ENCODE results near the gene CCDC38. TPM values are rescaled to one million over a fixed set of nuclear protein-coding genes. Genes with fewer than 3 reads are reported as not detected.
A peak's percentile ranks its signal among the peaks of the same experiment; 100 is the strongest.
"Not testable (repeated sequence)": the region's sequence is repeated elsewhere in the genome, so short reads cannot be mapped to it uniquely, and the experiment has no call there.

The CCDC38 gene
- total RNA-seq, 1 donor from 2014 or later, result not detected

DNA sequence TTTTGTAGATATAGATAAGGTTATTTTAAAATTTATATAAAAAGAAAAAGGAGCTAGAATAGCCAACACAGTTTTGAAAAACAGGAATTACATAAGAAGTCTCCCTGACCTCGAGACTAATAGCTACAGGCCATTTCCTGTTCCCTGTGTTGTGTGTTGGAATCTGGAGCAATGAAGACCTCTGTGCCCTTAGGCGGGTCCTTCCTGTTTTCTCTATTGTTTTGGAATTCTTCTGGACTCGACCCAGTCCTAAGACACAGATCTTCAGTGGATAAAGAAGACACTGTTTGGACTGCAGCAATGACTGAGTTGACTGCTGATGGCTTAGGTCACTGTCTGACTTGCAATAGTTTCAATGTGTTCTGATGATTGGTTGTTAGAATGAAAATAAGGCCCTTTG is 57.4 kb downstream of the CCDC38 start:
- peak; percentile 7 for DNase-seq (ENCODE audit: extremely low read depth, low read depth, low spot score)

DNA sequence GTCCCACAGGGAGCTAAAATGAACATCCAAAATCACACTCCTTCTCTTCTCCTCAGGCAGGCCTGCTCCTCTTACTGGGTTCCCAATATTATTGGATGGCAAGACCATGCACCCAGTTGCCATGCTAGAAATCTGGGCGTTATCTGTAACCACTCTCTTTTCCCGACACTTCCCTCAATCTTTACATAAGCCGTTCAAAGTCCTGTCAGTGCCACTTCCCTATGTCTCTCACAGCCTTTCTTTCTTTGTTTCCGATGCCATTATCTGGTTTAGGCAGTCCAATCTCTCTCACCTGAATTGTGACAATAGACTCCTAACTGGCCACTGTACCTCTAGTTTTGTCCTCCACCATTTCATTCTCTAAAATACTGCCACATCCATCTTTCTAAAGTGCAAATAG is 59.5 kb downstream of the CCDC38 start:
- DNase-seq (ENCODE audit: extremely low read depth, low read depth, low spot score), result no peak

DNA sequence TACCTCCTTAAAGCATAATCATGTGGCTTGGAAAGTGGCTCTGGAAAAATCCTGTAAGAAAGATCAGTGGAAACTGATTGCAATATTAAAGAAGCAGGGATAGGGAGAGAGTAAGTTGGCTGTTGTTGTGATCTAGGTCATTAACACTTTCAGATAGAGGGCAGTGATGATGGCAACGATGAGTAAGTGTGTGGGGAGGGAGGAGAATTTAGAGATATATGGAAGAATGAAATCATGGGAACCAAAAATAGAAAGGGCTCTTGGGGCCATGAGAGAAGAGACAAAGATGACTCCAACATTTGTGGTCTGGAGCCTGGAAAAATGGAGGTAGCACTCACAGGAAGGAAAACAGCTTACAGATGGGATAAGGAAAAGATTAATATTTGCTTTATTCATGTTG is 60.3 kb downstream of the CCDC38 start:
- no peak for DNase-seq (ENCODE audit: extremely low read depth, low read depth, low spot score)

DNA sequence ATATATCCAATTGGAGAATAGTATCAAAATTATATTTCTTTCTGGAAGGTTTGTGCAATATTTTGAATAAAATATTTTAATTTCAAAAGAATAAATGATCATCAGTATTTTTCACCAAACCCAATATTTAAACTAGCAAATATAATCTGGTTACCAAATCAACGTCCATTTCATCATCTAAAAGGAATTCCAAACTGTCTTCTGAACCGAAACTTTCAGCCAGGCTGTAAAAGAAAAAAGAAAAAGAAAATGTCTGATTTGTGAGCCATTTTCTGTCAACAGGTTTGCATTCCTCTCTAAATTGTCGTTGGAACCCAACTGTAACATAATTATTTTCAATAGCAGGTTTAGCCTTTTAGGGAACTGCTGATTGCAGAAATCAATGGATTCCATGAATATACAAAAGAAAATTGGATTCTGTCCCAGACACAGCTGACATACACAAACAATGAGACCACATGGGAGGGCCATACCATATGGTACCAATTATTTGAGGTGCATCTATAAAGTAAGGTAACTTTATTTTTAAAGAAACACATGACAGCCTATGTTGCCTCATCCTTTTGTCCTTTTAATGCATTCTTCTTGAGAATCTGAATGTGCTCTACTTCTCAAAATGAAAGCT is 61.0 kb downstream of the CCDC38 start:
- DNase-seq (ENCODE audit: extremely low read depth, low read depth, low spot score), result no peak

DNA sequence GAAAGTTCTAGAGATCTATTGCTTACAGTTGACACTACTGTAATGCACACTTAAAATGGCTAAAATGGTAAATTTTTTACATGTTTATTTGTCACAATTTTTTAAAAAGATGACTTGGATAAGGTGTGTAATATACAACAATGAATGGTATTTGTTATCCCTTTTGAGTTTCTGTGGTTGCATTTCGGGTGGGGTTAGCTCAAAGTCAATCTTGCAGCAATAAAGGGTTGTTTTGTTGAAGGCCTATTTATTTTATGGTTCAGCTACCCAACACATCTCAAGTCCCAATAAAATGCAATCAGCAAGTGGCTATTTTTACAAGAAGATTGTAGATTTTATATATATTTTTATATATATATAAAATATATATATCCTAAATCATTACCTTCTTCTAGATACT is 61.5 kb downstream of the CCDC38 start:
- DNase-seq (ENCODE audit: extremely low read depth, low read depth, low spot score), result no peak

DNA sequence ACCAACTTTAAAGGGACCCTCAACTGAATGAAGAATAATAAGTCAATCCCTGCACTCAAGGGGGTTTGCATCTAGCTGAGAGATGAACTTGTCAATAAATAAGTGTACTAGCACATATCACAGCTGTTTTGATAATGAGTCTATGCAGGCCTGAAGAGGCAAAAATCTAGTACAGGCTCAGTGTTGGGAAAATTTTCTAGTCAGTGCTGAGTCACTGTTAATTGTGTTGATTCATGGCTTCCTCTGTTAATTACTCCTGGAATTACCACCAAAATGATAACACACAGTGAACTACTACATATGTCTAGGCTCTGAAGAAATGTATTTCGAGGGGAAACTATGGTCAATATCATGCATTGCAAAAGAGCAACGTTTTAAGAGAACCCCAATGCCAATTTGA is 64.8 kb downstream of the CCDC38 start:
- DNase-seq (ENCODE audit: extremely low read depth, low read depth, low spot score), result no peak

DNA sequence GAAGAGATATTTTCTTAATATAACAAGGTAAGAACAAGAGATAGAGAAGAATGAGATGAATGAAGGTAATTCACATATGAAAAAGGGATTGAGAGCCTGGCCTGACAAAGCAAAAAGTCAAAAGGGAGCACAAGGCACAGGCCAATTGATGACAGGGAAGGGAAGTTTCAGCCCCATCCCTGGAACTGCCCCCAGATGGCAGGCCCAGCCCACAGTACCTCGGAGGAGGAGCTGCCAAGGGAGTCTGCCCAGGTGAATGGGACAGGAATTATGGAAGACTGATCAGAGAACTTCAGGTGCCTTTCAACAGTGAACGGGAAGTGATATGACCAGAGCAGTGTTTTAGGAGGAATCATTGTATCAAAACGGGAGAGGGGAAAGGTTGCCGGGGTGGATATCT is 68.0 kb downstream of the CCDC38 start:
- no peak for DNase-seq (ENCODE audit: extremely low read depth, low read depth, low spot score)

DNA sequence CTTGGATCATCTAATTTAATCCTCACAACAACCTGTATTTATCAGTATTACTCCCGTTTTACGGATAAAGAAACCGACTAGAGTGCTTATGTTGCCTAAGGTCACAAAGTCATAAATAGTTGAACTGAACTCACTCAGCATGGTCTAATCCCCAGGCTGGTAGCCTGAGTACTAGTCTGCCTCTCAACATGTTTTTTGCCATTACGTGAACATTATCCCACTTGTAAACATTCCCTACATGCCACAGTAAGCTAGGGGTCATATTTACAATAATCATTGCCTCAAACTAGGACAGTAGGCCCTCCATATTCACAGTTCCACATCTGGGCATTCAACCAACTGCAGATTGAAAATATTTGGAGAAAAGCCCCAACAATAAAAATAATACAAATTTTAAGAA is 71.5 kb downstream of the CCDC38 start:
- no peak for DNase-seq (ENCODE audit: extremely low read depth, low read depth, low spot score)

DNA sequence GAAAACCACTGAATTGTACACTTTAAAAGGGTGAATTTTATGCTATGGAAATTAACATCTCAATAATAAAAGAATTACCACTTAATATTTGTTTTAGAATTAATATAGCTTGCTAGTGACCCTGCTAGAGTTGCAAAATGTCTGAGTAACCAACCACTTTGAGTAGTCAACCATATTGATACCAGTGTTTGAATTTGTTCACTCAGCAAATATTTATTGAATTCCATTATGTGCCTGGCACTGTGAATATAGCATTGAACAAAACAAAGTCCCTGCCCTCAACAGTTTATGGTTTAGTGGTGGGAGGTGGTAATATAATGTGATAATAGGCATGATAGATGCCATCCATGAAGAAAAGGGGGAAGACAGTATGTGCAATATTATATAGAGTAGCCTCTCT is 79.1 kb downstream of the CCDC38 start:
- no peak for DNase-seq (ENCODE audit: extremely low read depth, low read depth, low spot score)

DNA sequence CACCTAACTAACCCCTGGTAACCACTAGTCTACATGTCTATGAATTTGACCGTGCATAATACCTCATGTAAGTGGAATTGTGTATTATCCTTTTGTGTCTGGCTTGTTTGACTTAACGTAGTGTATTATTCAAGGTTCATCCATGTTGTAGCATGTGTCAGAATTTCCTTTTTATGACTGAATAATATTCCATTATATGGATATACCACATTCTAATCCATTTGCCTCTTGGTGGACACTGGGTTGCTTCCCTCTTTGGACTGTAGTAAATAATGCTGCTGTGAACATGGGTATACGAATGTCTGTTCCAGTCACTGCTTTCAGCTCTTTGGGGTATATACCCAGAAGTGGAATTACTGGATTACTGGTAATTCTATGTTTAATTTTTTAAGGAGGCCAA is 80.4 kb downstream of the CCDC38 start:
- DNase-seq (ENCODE audit: extremely low read depth, low read depth, low spot score), result no peak

DNA sequence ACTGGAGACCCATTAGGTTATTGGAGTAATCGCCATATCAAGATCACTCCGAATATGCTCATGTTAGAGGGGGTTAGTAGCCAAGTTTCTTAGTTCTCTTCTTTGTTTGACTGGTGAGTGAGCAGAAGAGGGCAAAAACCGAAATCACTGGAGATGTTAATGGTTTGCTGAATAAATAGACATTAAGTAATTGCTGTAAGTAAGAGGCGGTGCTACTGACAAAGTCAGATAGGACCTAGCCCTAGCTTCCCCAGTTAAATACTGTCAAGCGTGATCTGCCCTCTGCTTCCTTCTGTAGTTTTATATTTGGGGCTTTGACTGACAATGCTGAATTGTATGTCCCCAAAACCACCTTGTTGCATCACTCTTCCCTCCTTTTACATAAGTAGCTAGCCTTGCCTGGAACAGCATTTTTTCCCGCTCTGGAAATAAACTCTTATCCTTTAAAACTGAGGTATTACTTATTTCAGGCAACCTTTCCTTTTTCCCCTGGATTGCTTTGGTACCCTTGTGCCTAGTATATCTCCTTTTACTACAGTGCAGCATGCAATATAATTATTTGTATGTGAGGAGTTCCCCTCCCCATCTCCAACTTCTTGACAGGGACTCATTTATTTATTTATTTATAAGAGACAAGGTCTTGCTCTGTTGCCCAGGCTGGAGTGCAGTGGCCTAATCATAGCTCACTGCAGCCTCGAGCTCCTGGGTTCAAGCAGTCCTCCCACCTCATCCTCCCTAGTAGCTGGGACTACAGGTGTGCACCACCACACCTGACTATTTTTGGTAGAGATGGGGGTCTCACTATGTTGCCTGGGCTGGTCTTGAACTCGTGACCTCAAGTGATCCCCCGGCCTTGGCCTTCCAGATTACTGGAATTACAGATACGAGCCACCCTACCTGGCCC is 82.2 kb downstream of the CCDC38 start:
- no peak for DNase-seq (ENCODE audit: extremely low read depth, low read depth, low spot score)

DNA sequence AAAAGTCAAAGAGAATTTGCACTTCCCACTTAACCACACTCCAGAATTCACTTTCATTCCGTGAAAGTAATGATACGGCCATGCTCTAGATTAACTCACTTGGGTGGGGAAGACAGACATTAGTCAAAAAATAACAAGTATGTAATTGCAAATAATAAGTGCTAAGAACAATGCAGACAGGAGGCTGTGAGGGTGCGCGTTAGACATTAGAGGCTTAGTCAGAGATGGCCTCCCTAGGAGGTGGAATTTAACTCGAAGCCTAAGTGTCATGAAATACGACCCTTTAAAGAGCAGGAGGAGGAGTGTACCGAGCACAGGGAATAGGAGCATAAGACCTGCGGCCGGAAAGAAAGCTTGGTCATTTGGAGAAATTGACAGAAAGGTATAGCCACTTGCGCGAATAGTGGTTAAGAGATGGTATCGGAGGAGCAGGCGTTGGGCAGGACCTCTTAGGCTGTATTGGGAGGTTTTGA is 83.0 kb downstream of the CCDC38 start:
- no peak for DNase-seq (ENCODE audit: extremely low read depth, low read depth, low spot score)

DNA sequence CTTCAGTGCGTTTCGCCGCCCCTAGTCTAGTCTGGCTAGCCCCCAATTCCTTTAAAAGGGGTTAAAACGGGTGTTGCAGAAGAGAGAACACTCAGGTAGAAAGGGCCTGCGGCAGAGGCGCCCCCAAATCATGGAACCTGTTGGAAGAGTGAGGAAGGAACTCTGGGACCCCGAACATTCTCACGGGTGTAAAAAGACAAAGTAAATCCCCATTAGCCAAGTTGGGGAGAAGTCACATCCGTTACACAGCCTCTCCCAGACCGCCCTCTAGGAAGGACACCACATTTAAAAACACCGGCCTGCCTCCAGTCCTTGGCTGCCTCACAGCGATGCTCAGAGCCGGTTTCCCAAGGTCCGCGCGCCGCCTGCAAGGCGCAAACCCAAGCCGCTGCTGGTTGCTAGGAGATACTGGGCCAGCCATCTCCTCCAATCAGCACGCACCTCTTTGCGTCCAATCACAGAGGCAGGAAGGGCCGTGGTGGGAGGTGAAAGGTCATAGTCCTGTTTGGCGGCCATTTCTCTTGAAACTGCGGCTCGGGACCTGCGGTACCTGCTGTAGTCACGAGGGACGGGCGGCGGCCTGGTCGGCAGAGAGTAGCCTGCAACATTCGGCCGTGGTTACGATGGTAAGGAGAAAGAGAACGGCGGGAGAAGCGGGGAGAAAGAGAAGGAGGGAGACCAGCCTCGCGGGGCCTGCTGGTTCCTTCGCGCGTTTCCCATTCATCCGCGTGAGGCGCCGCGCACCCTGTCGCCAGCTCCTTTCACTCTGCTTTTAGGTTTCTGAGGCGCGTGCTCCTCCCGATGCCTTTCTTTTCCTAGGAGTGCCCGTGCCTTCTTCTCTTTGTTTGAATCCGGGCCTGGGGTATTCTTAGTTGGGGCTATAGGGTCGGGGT is 83.7 kb downstream of the CCDC38 start, which contains the start of gene SNRPF:
SNRPF (plus strand) TSS at position 502 of the 893 bp plus-strand sequence; CDS start at position 624, 122 bp downstream.
- peak; percentile 71 for DNase-seq (ENCODE audit: extremely low read depth, low read depth, low spot score)

DNA sequence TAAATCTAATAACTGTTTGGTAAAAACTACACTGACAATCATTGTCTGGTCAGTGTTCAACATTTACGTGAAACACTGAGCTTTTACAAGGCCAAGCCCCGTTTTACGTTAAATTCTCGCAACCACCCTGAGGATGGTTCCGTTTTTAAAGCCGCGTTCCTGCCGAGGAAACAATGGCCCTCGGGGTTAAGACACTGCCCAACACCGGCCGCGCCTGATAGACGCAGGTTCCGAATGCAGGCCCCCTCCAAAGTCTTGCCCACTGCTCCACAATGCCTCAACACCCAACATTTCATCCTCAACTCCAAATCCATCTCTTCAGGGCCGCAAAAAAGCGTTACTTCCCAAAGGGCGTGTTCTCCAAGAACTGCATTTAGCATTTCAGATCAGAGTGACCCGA is 84.6 kb downstream of the CCDC38 start:
- DNase-seq (ENCODE audit: extremely low read depth, low read depth, low spot score), result no peak

DNA sequence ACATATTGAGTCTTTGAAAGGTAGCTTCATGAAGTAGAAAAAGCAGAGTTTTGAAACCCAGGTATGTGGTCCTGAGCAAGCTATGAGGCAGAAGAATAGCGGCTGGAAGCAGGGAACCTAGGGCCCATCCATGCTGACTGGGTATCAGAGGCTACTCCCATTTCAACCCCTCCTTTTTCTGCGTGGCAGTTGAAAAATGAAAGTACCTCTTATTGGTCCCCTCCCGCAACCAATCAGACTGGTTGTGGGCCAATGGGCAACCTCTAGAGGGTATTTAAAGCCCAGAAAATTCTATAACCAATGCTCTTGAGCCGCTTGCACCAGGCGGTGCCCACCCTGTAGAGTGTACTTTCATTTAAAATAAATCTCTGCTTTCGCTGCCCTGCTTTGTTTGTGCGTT is 85.3 kb downstream of the CCDC38 start:
- no peak for DNase-seq (ENCODE audit: extremely low read depth, low read depth, low spot score)

DNA sequence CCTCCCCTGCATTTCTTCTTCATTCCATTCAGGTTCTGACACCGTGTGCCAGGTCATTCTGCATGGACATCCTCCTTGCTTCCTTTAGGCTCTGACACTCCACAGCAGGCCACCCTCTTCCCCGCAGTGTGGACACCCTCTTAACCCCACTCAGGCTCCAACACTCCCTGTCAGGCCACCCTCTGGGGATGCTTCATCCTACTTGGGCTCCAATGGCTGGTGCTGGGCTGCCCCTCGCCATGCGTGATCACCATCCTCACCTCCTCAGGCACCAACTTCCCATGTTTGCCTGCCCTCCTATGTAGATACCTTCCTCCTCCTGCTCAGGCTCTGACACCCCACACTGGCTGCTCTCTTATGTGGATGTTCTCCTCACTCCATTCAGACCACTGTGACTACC is 90.3 kb downstream of the CCDC38 start:
- no peak for DNase-seq (ENCODE audit: extremely low read depth, low read depth, low spot score)

DNA sequence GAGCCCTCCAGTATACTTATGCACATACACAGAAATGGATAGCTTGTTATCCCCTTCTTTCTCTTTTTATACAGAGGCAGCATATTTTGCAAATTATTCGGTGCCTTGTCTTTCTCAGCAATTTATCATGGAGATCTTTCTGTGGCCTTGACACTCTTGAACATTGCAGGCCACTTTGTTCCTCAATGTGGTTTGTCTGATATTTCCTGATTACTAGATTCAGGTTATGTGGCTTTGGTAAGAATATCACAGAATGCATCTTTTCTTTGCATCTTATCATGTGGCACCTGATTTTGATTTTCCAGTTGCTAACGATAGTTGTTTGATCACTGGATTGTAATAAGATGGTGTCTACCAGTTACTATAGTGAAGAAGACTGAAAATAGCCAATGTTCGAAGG is 90.8 kb downstream of the CCDC38 start:
- no peak for DNase-seq (ENCODE audit: extremely low read depth, low read depth, low spot score)

DNA sequence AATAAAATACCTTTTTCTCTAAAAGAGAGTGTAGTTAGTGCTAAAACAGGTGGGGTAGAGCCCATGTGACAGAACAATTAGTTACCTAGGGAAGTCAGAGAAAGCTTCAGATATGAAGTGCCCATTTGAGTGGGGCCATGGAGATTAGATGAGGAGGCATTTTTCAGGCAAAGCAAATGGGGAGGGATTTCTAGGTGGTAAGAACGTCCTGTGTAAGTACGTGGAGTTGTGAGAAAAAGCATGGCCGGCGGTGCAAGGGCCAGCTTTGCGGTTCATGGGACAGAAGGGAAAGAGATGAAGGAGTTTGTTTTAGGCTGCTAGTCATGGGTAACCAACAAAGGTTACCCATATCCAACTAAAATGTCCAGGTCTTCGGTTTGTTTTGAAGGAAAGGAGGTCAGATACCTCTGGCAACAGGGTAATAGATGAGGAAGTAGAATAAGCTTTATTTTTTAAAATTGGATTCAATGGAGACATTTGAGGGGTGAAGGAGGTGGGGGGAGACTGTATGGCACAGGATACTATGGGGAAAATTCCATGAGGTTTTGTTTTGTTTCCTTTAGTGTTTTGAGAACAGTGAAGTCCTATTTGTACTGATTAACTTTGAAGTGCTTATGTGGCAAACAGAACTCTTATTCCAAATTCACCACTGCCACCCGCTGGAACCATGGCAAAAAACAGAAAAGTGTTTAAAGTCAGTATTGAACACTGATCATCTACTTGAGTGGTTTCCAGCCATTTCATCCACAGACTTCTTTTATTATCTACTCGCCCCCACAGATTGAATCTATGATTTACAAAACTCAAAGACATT is 93.6 kb downstream of the CCDC38 start:
- DNase-seq (ENCODE audit: extremely low read depth, low read depth, low spot score), result no peak

DNA sequence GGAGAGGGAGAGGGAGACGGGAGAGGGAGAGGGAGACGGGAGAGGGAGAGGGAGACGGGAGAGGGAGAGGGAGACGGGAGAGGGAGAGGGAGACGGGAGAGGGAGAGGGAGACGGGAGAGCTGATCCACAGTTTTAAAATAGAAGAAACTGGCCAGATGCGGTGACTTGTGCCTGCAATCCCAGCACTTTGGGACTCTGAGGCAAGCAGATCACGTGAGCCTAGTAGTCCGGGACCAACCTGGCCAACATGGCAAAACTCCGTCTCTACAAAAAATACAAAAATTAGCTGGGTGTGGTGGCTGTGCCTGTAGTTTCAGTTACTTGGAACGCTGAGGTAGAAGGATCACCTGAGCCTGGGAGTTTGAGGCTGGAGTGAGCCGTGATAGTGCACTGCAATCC is 100.0 kb downstream of the CCDC38 start:
- not testable (repeated sequence) for DNase-seq (ENCODE audit: extremely low read depth, low read depth, low spot score)

DNA sequence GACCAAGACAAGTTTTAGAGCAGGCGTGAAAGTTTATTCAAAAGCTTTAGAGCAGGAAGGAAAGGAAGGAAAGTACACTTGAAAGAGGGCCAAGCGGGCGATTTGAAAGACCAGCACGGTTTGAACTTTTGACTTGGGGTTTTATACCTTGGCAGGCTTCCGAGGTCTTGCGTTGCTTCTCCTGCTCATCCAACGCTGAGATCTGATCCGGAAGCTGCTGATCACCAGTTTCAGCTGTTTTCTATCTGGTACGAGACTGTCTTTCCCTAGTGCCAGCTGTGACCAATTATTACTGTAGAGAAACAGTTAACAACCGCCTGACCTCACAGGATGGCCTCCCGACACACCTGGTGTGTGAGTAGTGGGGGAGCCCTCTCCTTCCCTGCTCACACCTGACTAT is 104.3 kb downstream of the CCDC38 start:
- DNase-seq (ENCODE audit: extremely low read depth, low read depth, low spot score), result no peak
